ENCODE data around the gene OLFML2B. TPM values are rescaled to one million over a fixed set of nuclear protein-coding genes. Genes with fewer than 3 reads are reported as not detected.

Gene OLFML2B
- total and polyA plus RNA-seq, 2 donors, result 4.3 to 5.4 TPM

GRCh38 chr1:161994175-161994668 lies 29.4 kb downstream of the OLFML2B start:
- 89% methylated on average over 9 of the region's 9 CpGs for WGBS
- no peaks in the 10 kb centered on the region for H3K4me1 ChIP-seq (ENCODE audit: control insufficient read depth in 2 of 2, insufficient read depth in 2 of 2, low read length in 2 of 2)
- DNase-seq (ENCODE audit: low read depth in 6 of 9, low spot score in 9 of 9), result no peak

GRCh38 chr1:161993576-161993975 lies 30.1 kb downstream of the OLFML2B start:
- Histone ChIP-seq H3K4me3 (ENCODE audit: low read length in 2 of 2) (no peak overlapping the region), H3K27me3 (ENCODE audit: control insufficient read depth in 2 of 2, insufficient read depth in 1 of 2, low read length in 1 of 2) (no peaks in the 10 kb centered on the region), H3K27ac (ENCODE audit: low read depth in 1 of 2, low read length in 1 of 2) (no peak overlapping the region), H3K4me1 (ENCODE audit: control insufficient read depth in 2 of 2, insufficient read depth in 2 of 2, low read length in 2 of 2) (no peaks in the 10 kb centered on the region), H3K9me3 (ENCODE audit: control insufficient read depth in 2 of 2, insufficient read depth in 1 of 2, low read length in 1 of 2) (no peaks in the 10 kb centered on the region), H3K36me3 (ENCODE audit: control insufficient read depth in 2 of 2, insufficient read depth in 2 of 2, low read length in 1 of 2) (no peaks in the 10 kb centered on the region)
- no peak for DNase-seq (ENCODE audit: low read depth in 6 of 9, low spot score in 9 of 9)
- 89% methylated on average over 11 of the region's 11 CpGs for WGBS

More at GRCh38 chr1:161994175-161994668, 29.4 kb downstream of the OLFML2B start:
- H3K4me3 ChIP-seq (ENCODE audit: low read length in 2 of 2), result no peak overlapping the region
- H3K9me3 ChIP-seq (ENCODE audit: control insufficient read depth in 2 of 2, insufficient read depth in 1 of 2, low read length in 1 of 2), result no peaks in the 10 kb centered on the region
- H3K36me3 ChIP-seq (ENCODE audit: control insufficient read depth in 2 of 2, insufficient read depth in 2 of 2, low read length in 1 of 2), result no peaks in the 10 kb centered on the region
- no peak overlapping the region for H3K27ac ChIP-seq (ENCODE audit: low read depth in 1 of 2, low read length in 1 of 2)
- H3K27me3 ChIP-seq (ENCODE audit: control insufficient read depth in 2 of 2, insufficient read depth in 1 of 2, low read length in 1 of 2), result no peaks in the 10 kb centered on the region

- WGBS, result 95% methylated on average over 5 of the region's 5 CpGs
- Histone ChIP-seq H3K27ac (ENCODE audit: low read depth in 1 of 2, low read length in 1 of 2) (no peak overlapping the region), H3K36me3 (ENCODE audit: control insufficient read depth in 2 of 2, insufficient read depth in 2 of 2, low read length in 1 of 2) (no peaks in the 10 kb centered on the region), H3K27me3 (ENCODE audit: control insufficient read depth in 2 of 2, insufficient read depth in 1 of 2, low read length in 1 of 2) (no peaks in the 10 kb centered on the region), H3K4me3 (ENCODE audit: low read length in 2 of 2) (no peak overlapping the region), H3K9me3 (ENCODE audit: control insufficient read depth in 2 of 2, insufficient read depth in 1 of 2, low read length in 1 of 2) (no peaks in the 10 kb centered on the region), H3K4me1 (ENCODE audit: control insufficient read depth in 2 of 2, insufficient read depth in 2 of 2, low read length in 2 of 2) (no peaks in the 10 kb centered on the region)
- DNase-seq (ENCODE audit: low read depth in 6 of 9, low spot score in 9 of 9), result no peak
Measured at GRCh38 chr1:161989786-161990185, 33.9 kb downstream of the OLFML2B start.

GRCh38 chr1:161989108-161989507 lies 34.6 kb downstream of the OLFML2B start:
- Histone ChIP-seq H3K36me3 (ENCODE audit: control insufficient read depth in 2 of 2, insufficient read depth in 2 of 2, low read length in 1 of 2) (no peaks in the 10 kb centered on the region), H3K27ac (ENCODE audit: low read depth in 1 of 2, low read length in 1 of 2) (no peak overlapping the region), H3K9me3 (ENCODE audit: control insufficient read depth in 2 of 2, insufficient read depth in 1 of 2, low read length in 1 of 2) (no peaks in the 10 kb centered on the region), H3K27me3 (ENCODE audit: control insufficient read depth in 2 of 2, insufficient read depth in 1 of 2, low read length in 1 of 2) (no peaks in the 10 kb centered on the region), H3K4me3 (ENCODE audit: low read length in 2 of 2) (no peak overlapping the region), H3K4me1 (ENCODE audit: control insufficient read depth in 2 of 2, insufficient read depth in 2 of 2, low read length in 2 of 2) (no peaks in the 10 kb centered on the region)
- no peak for DNase-seq (ENCODE audit: low read depth in 6 of 9, low spot score in 9 of 9)

- DNase-seq (ENCODE audit: low read depth in 6 of 9, low spot score in 9 of 9), result no peak
- no peaks in the 10 kb centered on the region for H3K27me3 ChIP-seq (ENCODE audit: control insufficient read depth in 2 of 2, insufficient read depth in 1 of 2, low read length in 1 of 2)
- H3K4me1 ChIP-seq (ENCODE audit: control insufficient read depth in 2 of 2, insufficient read depth in 2 of 2, low read length in 2 of 2), result no peaks in the 10 kb centered on the region
- no peaks in the 10 kb centered on the region for H3K36me3 ChIP-seq (ENCODE audit: control insufficient read depth in 2 of 2, insufficient read depth in 2 of 2, low read length in 1 of 2)
- H3K27ac ChIP-seq (ENCODE audit: low read depth in 1 of 2, low read length in 1 of 2), result no peak overlapping the region
- no peaks in the 10 kb centered on the region for H3K9me3 ChIP-seq (ENCODE audit: control insufficient read depth in 2 of 2, insufficient read depth in 1 of 2, low read length in 1 of 2)
- H3K4me3 ChIP-seq (ENCODE audit: low read length in 2 of 2), result no peak overlapping the region
- 81% methylated on average over 5 of the region's 5 CpGs for WGBS
Measured at GRCh38 chr1:161988413-161988812, 35.3 kb downstream of the OLFML2B start.

GRCh38 chr1:161987872-161988271 lies 35.8 kb downstream of the OLFML2B start:
- 94% methylated on average over 5 of the region's 5 CpGs for WGBS
- Histone ChIP-seq H3K36me3 (ENCODE audit: control insufficient read depth in 2 of 2, insufficient read depth in 2 of 2, low read length in 1 of 2) (no peaks in the 10 kb centered on the region), H3K9me3 (ENCODE audit: control insufficient read depth in 2 of 2, insufficient read depth in 1 of 2, low read length in 1 of 2) (no peaks in the 10 kb centered on the region), H3K27ac (ENCODE audit: low read depth in 1 of 2, low read length in 1 of 2) (no peak overlapping the region), H3K4me1 (ENCODE audit: control insufficient read depth in 2 of 2, insufficient read depth in 2 of 2, low read length in 2 of 2) (no peaks in the 10 kb centered on the region), H3K27me3 (ENCODE audit: control insufficient read depth in 2 of 2, insufficient read depth in 1 of 2, low read length in 1 of 2) (no peaks in the 10 kb centered on the region), H3K4me3 (ENCODE audit: low read length in 2 of 2) (no peak overlapping the region)
- no peak for DNase-seq (ENCODE audit: low read depth in 6 of 9, low spot score in 9 of 9)

GRCh38 chr1:161987303-161987702 lies 36.4 kb downstream of the OLFML2B start:
- no peak overlapping the region for H3K4me3 ChIP-seq (ENCODE audit: low read length in 2 of 2)
- no peak overlapping the region for H3K27ac ChIP-seq (ENCODE audit: low read depth in 1 of 2, low read length in 1 of 2)
- no peaks in the 10 kb centered on the region for H3K27me3 ChIP-seq (ENCODE audit: control insufficient read depth in 2 of 2, insufficient read depth in 1 of 2, low read length in 1 of 2)
- no peaks in the 10 kb centered on the region for H3K36me3 ChIP-seq (ENCODE audit: control insufficient read depth in 2 of 2, insufficient read depth in 2 of 2, low read length in 1 of 2)
- peaks cover 0 to under 1% of the 10 kb centered on the region in 2 donors for H3K4me1 ChIP-seq (ENCODE audit: control insufficient read depth in 2 of 2, insufficient read depth in 2 of 2, low read length in 2 of 2)
- WGBS, result 92% methylated on average over 1 of the region's 1 CpG
- DNase-seq (ENCODE audit: low read depth in 6 of 9, low spot score in 9 of 9), result no peak
- H3K9me3 ChIP-seq (ENCODE audit: control insufficient read depth in 2 of 2, insufficient read depth in 1 of 2, low read length in 1 of 2), result no peaks in the 10 kb centered on the region

GRCh38 chr1:161986328-161986727 lies 37.3 kb downstream of the OLFML2B start:
- 99% methylated on average over 4 of the region's 4 CpGs for WGBS
- no peak for DNase-seq (ENCODE audit: low read depth in 6 of 9, low spot score in 9 of 9)
- no peaks in the 10 kb centered on the region for H3K9me3 ChIP-seq (ENCODE audit: control insufficient read depth in 2 of 2, insufficient read depth in 1 of 2, low read length in 1 of 2)
- no peaks in the 10 kb centered on the region for H3K36me3 ChIP-seq (ENCODE audit: control insufficient read depth in 2 of 2, insufficient read depth in 2 of 2, low read length in 1 of 2)
- no peak overlapping the region for H3K4me3 ChIP-seq (ENCODE audit: low read length in 2 of 2)
- H3K27me3 ChIP-seq (ENCODE audit: control insufficient read depth in 2 of 2, insufficient read depth in 1 of 2, low read length in 1 of 2), result no peaks in the 10 kb centered on the region
- H3K27ac ChIP-seq (ENCODE audit: low read depth in 1 of 2, low read length in 1 of 2), result no peak overlapping the region
- peaks cover 0 to 3% of the 10 kb centered on the region in 2 donors for H3K4me1 ChIP-seq (ENCODE audit: control insufficient read depth in 2 of 2, insufficient read depth in 2 of 2, low read length in 2 of 2)

GRCh38 chr1:161985301-161985822 lies 38.3 kb downstream of the OLFML2B start:
- Histone ChIP-seq H3K27me3 (ENCODE audit: control insufficient read depth in 2 of 2, insufficient read depth in 1 of 2, low read length in 1 of 2) (no peaks in the 10 kb centered on the region), H3K27ac (ENCODE audit: low read depth in 1 of 2, low read length in 1 of 2) (no peak overlapping the region), H3K36me3 (ENCODE audit: control insufficient read depth in 2 of 2, insufficient read depth in 2 of 2, low read length in 1 of 2) (no peaks in the 10 kb centered on the region), H3K4me3 (ENCODE audit: low read length in 2 of 2) (no peak overlapping the region), H3K4me1 (ENCODE audit: control insufficient read depth in 2 of 2, insufficient read depth in 2 of 2, low read length in 2 of 2) (peaks cover 0 to 6% of the 10 kb centered on the region in 2 donors), H3K9me3 (ENCODE audit: control insufficient read depth in 2 of 2, insufficient read depth in 1 of 2, low read length in 1 of 2) (no peaks in the 10 kb centered on the region)
- DNase-seq (ENCODE audit: low read depth in 6 of 9, low spot score in 9 of 9), result no peak
- 97% methylated on average over 5 of the region's 5 CpGs for WGBS
